ENCODE data around the gene MYH15. TPM values are rescaled to one million over a fixed set of nuclear protein-coding genes. Genes with fewer than 3 reads are reported as not detected.
A peak's percentile ranks its signal among the peaks of the same experiment; 100 is the strongest.

Gene MYH15
- total RNA-seq, 1 donor from 2014 or later: not detected

DNA sequence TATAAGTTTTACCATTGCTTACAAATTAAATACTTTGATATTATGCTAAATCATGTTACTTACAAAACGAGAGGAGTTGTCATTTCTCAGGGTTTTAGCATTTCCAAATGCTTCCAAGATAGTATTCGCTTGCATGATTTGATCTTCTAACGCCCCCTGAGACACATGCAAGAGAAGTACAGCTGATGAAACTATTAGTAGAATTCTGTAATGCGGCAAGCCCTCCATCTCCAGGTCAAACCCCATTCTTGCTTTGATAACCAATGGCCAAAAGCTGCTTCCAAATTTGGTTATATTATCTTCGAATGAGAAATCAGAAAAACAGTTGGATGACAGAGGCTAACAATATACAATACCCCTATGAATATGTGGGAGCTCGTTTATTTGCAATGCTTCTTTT, 14.7 kb downstream of the MYH15 start:
- intact Hi-C loops (cut with DNase I): no loop called here
- Histone ChIP-seq H3K27me3 (no peaks in the 10 kb centered on the region), H3K27ac (no peak overlapping the region), H3K36me3 (no peaks in the 10 kb centered on the region), H3K9me3 (no peaks in the 10 kb centered on the region), H3K4me3 (no peak overlapping the region), H3K4me1 (no peaks in the 10 kb centered on the region)
- DNase-seq (ENCODE audit: extremely low spot score in 2 of 2): no peak
- no peak for TF ChIP-seq POLR2AphosphoS5 (IDR thresholded peaks at IDR 0.05; ENCODE audit: insufficient read depth in 1 of 2, low read depth in 1 of 2)

DNA sequence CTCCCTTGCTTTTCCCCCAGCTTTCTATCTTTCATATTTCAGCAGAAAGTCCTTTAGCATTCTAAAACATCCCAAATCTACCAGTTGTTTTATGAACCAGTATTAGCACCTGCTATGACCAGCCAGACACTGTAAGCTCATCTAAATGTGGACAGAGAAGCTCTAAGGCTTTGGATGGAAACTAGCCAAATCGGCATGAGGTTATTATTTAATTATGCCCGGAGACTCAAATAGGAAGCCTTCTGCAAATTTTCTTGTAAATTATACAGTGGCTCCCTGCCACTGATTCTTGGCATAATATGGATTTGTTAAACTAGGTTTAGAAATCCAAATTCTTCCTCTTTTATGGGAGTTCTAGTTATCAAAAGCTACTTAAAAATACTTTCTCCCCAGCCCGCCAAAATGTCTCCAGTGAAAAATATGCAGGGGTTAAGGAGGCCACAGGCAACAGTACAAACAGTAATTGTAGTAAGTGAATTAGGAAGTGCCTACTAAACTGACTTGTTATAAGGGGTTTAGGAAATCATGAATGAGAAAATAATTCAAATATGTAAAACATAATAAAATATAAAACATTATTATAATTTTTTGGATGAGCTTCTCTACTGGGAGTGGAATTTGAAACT, 15.4 kb downstream of the MYH15 start:
- H3K4me1 ChIP-seq: no peaks in the 10 kb centered on the region
- DNase-seq (ENCODE audit: extremely low spot score in 2 of 2): no peak
- H3K36me3 ChIP-seq: no peaks in the 10 kb centered on the region
- H3K9me3 ChIP-seq: no peaks in the 10 kb centered on the region
- no peak overlapping the region for H3K27ac ChIP-seq
- TF ChIP-seq POLR2AphosphoS5 (IDR thresholded peaks at IDR 0.05; ENCODE audit: insufficient read depth in 1 of 2, low read depth in 1 of 2) (no peak), POLR2A (IDR thresholded peaks at IDR 0.05) (no peak)
- TF ChIP-seq, protein P1, sequence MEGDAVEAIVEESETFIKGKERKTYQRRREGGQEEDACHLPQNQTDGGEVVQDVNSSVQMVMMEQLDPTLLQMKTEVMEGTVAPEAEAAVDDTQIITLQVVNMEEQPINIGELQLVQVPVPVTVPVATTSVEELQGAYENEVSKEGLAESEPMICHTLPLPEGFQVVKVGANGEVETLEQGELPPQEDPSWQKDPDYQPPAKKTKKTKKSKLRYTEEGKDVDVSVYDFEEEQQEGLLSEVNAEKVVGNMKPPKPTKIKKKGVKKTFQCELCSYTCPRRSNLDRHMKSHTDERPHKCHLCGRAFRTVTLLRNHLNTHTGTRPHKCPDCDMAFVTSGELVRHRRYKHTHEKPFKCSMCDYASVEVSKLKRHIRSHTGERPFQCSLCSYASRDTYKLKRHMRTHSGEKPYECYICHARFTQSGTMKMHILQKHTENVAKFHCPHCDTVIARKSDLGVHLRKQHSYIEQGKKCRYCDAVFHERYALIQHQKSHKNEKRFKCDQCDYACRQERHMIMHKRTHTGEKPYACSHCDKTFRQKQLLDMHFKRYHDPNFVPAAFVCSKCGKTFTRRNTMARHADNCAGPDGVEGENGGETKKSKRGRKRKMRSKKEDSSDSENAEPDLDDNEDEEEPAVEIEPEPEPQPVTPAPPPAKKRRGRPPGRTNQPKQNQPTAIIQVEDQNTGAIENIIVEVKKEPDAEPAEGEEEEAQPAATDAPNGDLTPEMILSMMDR (IDR thresholded peaks at IDR 0.05): no peak
- H3K27me3 ChIP-seq: no peaks in the 10 kb centered on the region
- intact Hi-C loops (cut with DNase I): loop anchor here (5.0 kb wide), 1 partner anchor 57 kb away; no protein-coding TSS in a partner anchor
- no peak overlapping the region for H3K4me3 ChIP-seq

DNA sequence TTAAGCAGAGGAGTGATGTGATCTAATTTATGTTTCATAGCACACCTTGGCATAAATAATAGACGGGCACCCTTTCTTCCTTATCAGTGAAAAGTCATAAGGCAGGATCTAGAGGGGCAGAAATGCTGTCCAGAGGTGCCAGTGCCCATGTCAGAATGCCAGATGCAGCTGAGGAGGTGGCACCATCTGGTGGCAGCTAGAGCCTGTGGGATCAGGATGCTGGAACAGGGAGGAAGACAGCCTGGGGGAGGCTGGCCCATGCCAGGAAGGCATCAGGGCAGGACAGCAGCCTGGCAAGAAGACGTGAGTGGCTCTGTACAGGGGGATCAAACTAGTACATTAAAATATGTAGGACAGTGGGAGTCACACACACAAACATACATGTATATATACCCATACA, 16.5 kb downstream of the MYH15 start:
- no peak overlapping the region for H3K27ac ChIP-seq
- H3K4me3 ChIP-seq: no peak overlapping the region
- H3K4me1 ChIP-seq: no peaks in the 10 kb centered on the region
- TF ChIP-seq POLR2A (IDR thresholded peaks at IDR 0.05) (no peak), POLR2AphosphoS5 (IDR thresholded peaks at IDR 0.05; ENCODE audit: insufficient read depth in 1 of 2, low read depth in 1 of 2) (no peak)
- TF ChIP-seq, protein P1 (IDR thresholded peaks at IDR 0.05): no peak
- H3K9me3 ChIP-seq: no peaks in the 10 kb centered on the region
- no peak for DNase-seq (ENCODE audit: extremely low spot score in 2 of 2)
- no peaks in the 10 kb centered on the region for H3K36me3 ChIP-seq
- no peaks in the 10 kb centered on the region for H3K27me3 ChIP-seq
- intact Hi-C loops (cut with DNase I): loop anchor here (5.0 kb wide), 1 partner anchor 58 kb away; no protein-coding TSS in a partner anchor

DNA sequence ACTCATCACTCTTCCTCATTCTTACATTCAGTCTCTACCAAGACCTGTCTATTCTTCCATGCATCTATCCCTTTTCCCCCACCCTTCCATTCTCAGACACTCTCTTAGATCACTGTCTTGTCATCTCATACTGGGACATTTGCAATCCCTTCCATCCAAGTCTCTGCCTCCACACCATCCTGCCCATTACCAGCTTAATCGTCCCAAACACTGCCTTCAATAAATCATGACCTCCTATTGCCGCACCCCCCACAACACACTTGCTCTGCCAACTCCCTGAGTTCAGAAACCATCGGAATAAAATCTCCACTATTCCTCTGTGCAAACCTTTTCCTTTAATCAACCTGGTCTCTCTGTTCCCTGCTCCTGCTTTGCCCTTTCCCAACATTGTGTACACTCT, 18.9 kb downstream of the MYH15 start:
- H3K4me3 ChIP-seq: no peak overlapping the region
- peaks cover 7% of the 10 kb centered on the region for H3K4me1 ChIP-seq
- no peaks in the 10 kb centered on the region for H3K36me3 ChIP-seq
- H3K9me3 ChIP-seq: no peaks in the 10 kb centered on the region
- H3K27ac ChIP-seq: no peak overlapping the region
- TF ChIP-seq POLR2A (IDR thresholded peaks at IDR 0.05): no peak
- no peak for TF ChIP-seq POLR2AphosphoS5 (IDR thresholded peaks at IDR 0.05; ENCODE audit: insufficient read depth in 1 of 2, low read depth in 1 of 2)
- TF ChIP-seq, protein P1 (IDR thresholded peaks at IDR 0.05): no peak
- intact Hi-C loops (cut with DNase I): loop anchor here (5.0 kb wide), 1 partner anchor 61 kb away; no protein-coding TSS in a partner anchor
- DNase-seq (ENCODE audit: extremely low spot score in 2 of 2): no peak
- no peaks in the 10 kb centered on the region for H3K27me3 ChIP-seq

DNA sequence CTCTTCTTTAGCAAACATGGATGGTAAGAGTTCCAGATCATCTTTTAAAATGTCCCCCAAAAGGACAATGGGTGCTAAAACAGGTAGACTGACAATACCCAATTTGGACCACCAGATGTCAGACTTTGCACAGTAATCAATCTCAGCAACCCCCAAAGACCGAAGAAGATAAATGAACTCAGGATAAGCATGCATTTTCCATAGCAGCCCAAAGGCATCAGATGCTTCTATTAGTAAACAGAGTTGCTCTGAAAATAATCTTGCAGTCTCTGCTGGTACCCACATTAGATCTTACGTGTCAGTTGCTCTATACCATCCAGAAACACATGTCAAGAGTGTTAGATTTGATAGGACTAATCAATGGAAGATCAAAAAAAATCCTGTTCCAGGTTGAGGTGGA, 20.6 kb downstream of the MYH15 start:
- Histone ChIP-seq H3K27me3 (no peaks in the 10 kb centered on the region), H3K27ac (no peak overlapping the region), H3K36me3 (no peaks in the 10 kb centered on the region), H3K9me3 (no peaks in the 10 kb centered on the region), H3K4me3 (no peak overlapping the region), H3K4me1 (peaks cover 8% of the 10 kb centered on the region)
- TF ChIP-seq POLR2A (IDR thresholded peaks at IDR 0.05): no peak
- TF ChIP-seq, protein P1 (IDR thresholded peaks at IDR 0.05): peak; percentile 53 to 73 (median 72)
- TF ChIP-seq POLR2AphosphoS5 (IDR thresholded peaks at IDR 0.05; ENCODE audit: insufficient read depth in 1 of 2, low read depth in 1 of 2): no peak
- DNase-seq (ENCODE audit: extremely low spot score in 2 of 2): no peak
- intact Hi-C loops (cut with DNase I): loop anchor here (5.0 kb wide), 1 partner anchor 63 kb away; no protein-coding TSS in a partner anchor

All from vagina (tissue), 2 donors.